ENCODE results near the gene ADGRF4. TPM values are rescaled to one million over a fixed set of nuclear protein-coding genes. Genes with fewer than 3 reads are reported as not detected.

The ADGRF4 gene
- total and polyA plus RNA-seq, 2 donors (not counting 3 experiments of a cell fraction or from before 2014, with no cell fraction given) = not detected

GRCh38 chr6:47650553-47651432 lies 47.6 kb upstream of the ADGRF4 start:
- BruUV-seq (replicated peaks) = no TSS peak
- H3K9me1 ChIP-seq (replicated peaks; ENCODE audit: control insufficient read depth, extremely low read depth, insufficient read depth, low read length) = no peaks in the 10 kb centered on the region
- no peak overlapping the region for H3K4me3 ChIP-seq (replicated peaks in 1 of 3; ENCODE audit: insufficient read depth in 1 of 3, low read depth in 1 of 3, low read length in 3 of 3)
- intact Hi-C loops (cut with micrococcal nuclease) (loop anchor here (5.0 kb wide), 1 partner anchor 132 kb away; the partner anchor contains the start of gene OPN5), dilution Hi-C loops (cut with MboI; ENCODE audit: extremely low pct_ligation_motif_present, low sequenced_read_pairs) (no loop called here)
- no peaks in the 10 kb centered on the region for H3K79me2 ChIP-seq (ENCODE audit: control insufficient read depth, insufficient read depth, low read length)
- H3K27me3 ChIP-seq (ENCODE audit: control insufficient read depth in 2 of 2, insufficient read depth in 2 of 2, low read length in 2 of 2) = no peaks in the 10 kb centered on the region
- no peak for FAIRE-seq
- peak overlapping the region; percentile 14 for H3K27ac ChIP-seq (ENCODE audit: insufficient read depth, low read depth, low read length)
- ChIA-PET POLR2A (no interaction called here), CTCF (interaction anchor here (1.5 kb wide), 1 partner anchor 12 kb away, joined by 3 read pairs; no protein-coding TSS in a partner anchor)
- H3K9me3 ChIP-seq (replicated peaks; ENCODE audit: control insufficient read depth, insufficient read depth, low read length) = no peaks in the 10 kb centered on the region
- H2AFZ ChIP-seq (ENCODE audit: low read depth, low read length) = no peak overlapping the region
- no peak overlapping the region for H3K9ac ChIP-seq (replicated peaks; ENCODE audit: extremely low read depth, insufficient read depth, low read length)
- DNase-seq (ENCODE audit: low read depth, low spot score) = no peak
- TF ChIP-seq EZH2 (IDR thresholded peaks at IDR 0.05; ENCODE audit: borderline replicate concordance, low read depth, low read length, severe bottlenecking) (no peak), MYC (IDR thresholded peaks at IDR 0.05; ENCODE audit: low read depth, low read length) (no peak), POLR2A (IDR thresholded peaks at IDR 0.05; ENCODE audit: low read depth, low read length) (no peak), JUN (IDR thresholded peaks at IDR 0.05; ENCODE audit: borderline replicate concordance, insufficient read depth, insufficient read length, low read depth) (no peak), GATA2 (IDR thresholded peaks at IDR 0.05; ENCODE audit: insufficient read depth, insufficient read length, low read depth, low read length) (no peak), FOS (IDR thresholded peaks at IDR 0.05; ENCODE audit: borderline replicate concordance, insufficient read depth, low read length) (no peak), POLR2AphosphoS5 (IDR thresholded peaks at IDR 0.05; ENCODE audit: insufficient read depth, low read depth, low read length) (no peak)
- TF ChIP-seq, protein P1, sequence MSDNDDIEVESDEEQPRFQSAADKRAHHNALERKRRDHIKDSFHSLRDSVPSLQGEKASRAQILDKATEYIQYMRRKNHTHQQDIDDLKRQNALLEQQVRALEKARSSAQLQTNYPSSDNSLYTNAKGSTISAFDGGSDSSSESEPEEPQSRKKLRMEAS (IDR thresholded peaks at IDR 0.05; ENCODE audit: insufficient read depth, insufficient read length) = no peak
- TF ChIP-seq, protein P2, sequence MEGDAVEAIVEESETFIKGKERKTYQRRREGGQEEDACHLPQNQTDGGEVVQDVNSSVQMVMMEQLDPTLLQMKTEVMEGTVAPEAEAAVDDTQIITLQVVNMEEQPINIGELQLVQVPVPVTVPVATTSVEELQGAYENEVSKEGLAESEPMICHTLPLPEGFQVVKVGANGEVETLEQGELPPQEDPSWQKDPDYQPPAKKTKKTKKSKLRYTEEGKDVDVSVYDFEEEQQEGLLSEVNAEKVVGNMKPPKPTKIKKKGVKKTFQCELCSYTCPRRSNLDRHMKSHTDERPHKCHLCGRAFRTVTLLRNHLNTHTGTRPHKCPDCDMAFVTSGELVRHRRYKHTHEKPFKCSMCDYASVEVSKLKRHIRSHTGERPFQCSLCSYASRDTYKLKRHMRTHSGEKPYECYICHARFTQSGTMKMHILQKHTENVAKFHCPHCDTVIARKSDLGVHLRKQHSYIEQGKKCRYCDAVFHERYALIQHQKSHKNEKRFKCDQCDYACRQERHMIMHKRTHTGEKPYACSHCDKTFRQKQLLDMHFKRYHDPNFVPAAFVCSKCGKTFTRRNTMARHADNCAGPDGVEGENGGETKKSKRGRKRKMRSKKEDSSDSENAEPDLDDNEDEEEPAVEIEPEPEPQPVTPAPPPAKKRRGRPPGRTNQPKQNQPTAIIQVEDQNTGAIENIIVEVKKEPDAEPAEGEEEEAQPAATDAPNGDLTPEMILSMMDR (IDR thresholded peaks at IDR 0.05; ENCODE audit: extremely low read depth in 1 of 2, insufficient read depth in 1 of 2, low read depth in 1 of 2, low read length in 2 of 2) = no peak
- H3K4me2 ChIP-seq (ENCODE audit: insufficient read depth, low read length) = peak overlapping the region; percentile 4
- H3K4me1 ChIP-seq (ENCODE audit: control insufficient read depth, extremely low read depth, insufficient read depth, low read length) = peaks cover 11% of the 10 kb centered on the region
- H3K36me3 ChIP-seq (ENCODE audit: control insufficient read depth in 2 of 2, extremely low read depth in 1 of 2, insufficient read depth in 2 of 2, low read length in 2 of 2) = no peaks in the 10 kb centered on the region
- no peaks in the 10 kb centered on the region for H4K20me1 ChIP-seq (replicated peaks; ENCODE audit: control insufficient read depth, extremely low read depth, insufficient read depth, low read length)

Measured in endothelial cell of umbilical vein (primary cell).